Parathyroid adenoma (tissue), 2 donors: ENCODE results near the gene NFASC.

Experiments used
- H2AFZ ChIP-seq: fragments of 300-600 bp; sonication (generic); one replicate; pipeline ENCODE4 v1.7.0; 2017; ENCODE audit warnings: antibody characterized with exemption, mild to moderate bottlenecking
- H3K27ac ChIP-seq: fragments of 300-600 bp; sonication (generic); one replicate; pipeline ENCODE4 v1.7.0; 2017
- H3K27me3 ChIP-seq: fragments of 300-600 bp; sonication (generic); one replicate; pipeline ENCODE4 v1.7.0; 2017; ENCODE audit warnings: low read length; ENCODE audit not compliant: control insufficient read depth, insufficient read depth
- H3K36me3 ChIP-seq: fragments of 300-600 bp; sonication (generic); one replicate; pipeline ENCODE4 v1.7.0; 2017; ENCODE audit warnings: low read length; ENCODE audit not compliant: control insufficient read depth, insufficient read depth
- H3K4me1 ChIP-seq: fragments of 300-600 bp; sonication (generic); one replicate; pipeline ENCODE4 v1.7.0; 2017; ENCODE audit warnings: control low read depth
- H3K4me2 ChIP-seq: fragments of 300-600 bp; sonication (generic); one replicate; pipeline ENCODE4 v1.7.0; 2017; ENCODE audit warnings: low read length
- H3K4me3 ChIP-seq: fragments of 300-600 bp; sonication (generic); one replicate; pipeline ENCODE4 v1.7.0; 2017; ENCODE audit warnings: low read depth, low read length
- H3K79me2 ChIP-seq: fragments of 300-600 bp; sonication (generic); one replicate; pipeline ENCODE4 v1.7.0; 2017; ENCODE audit warnings: control low read depth
- H3K9ac ChIP-seq: fragments of 300-600 bp; sonication (generic); one replicate; pipeline ENCODE4 v1.7.0; 2017; ENCODE audit warnings: mild to moderate bottlenecking
- H3K9me3 ChIP-seq: fragments of 300-600 bp; sonication (generic); one replicate; pipeline ENCODE4 v1.7.0; 2017; ENCODE audit warnings: low read length; ENCODE audit not compliant: control insufficient read depth
- CTCF ChIP-seq: fragments of 300-600 bp; sonication (generic); IDR thresholded peaks from one replicate; pipeline ENCODE4 v1.7.0; 2017; ENCODE audit warnings: antibody characterized with exemption, mild to moderate bottlenecking
- donor health status: primary hyperparathyroidism.

Gene NFASC

GRCh38 chr1:204976646-204977045 lies 106.0 kb downstream of the NFASC start:
- H3K4me2 ChIP-seq = no peak overlapping the region
- H3K36me3 ChIP-seq = no peaks in the 10 kb centered on the region
- H3K27me3 ChIP-seq = no peaks in the 10 kb centered on the region
- H2AFZ ChIP-seq = no peak overlapping the region
- no peaks in the 10 kb centered on the region for H3K4me1 ChIP-seq
- H3K79me2 ChIP-seq = no peaks in the 10 kb centered on the region
- no peak for TF ChIP-seq CTCF
- no peaks in the 10 kb centered on the region for H3K9me3 ChIP-seq
- H3K9ac ChIP-seq = no peak overlapping the region
- no peak overlapping the region for H3K4me3 ChIP-seq
- no peak overlapping the region for H3K27ac ChIP-seq

- Histone ChIP-seq H3K9me3 (no peaks in the 10 kb centered on the region), H3K27ac (no peak overlapping the region), H2AFZ (no peak overlapping the region), H3K79me2 (no peaks in the 10 kb centered on the region), H3K27me3 (no peaks in the 10 kb centered on the region), H3K4me3 (no peak overlapping the region), H3K36me3 (no peaks in the 10 kb centered on the region), H3K9ac (no peak overlapping the region), H3K4me1 (no peaks in the 10 kb centered on the region), H3K4me2 (no peak overlapping the region)
- TF ChIP-seq CTCF = no peak
These were observed 106.7 kb downstream of the NFASC start for GRCh38 chr1:204977318-204977717.

- no peaks in the 10 kb centered on the region for H3K27me3 ChIP-seq
- no peak overlapping the region for H3K27ac ChIP-seq
- no peaks in the 10 kb centered on the region for H3K4me1 ChIP-seq
- no peaks in the 10 kb centered on the region for H3K9me3 ChIP-seq
- H3K4me3 ChIP-seq = no peak overlapping the region
- H3K36me3 ChIP-seq = no peaks in the 10 kb centered on the region
- no peak overlapping the region for H3K9ac ChIP-seq
- H2AFZ ChIP-seq = no peak overlapping the region
- H3K79me2 ChIP-seq = no peaks in the 10 kb centered on the region
- H3K4me2 ChIP-seq = no peak overlapping the region
- no peak for TF ChIP-seq CTCF
These were observed 108.1 kb downstream of the NFASC start for GRCh38 chr1:204978782-204979181.

GRCh38 chr1:204979306-204979705 lies 108.6 kb downstream of the NFASC start:
- Histone ChIP-seq H3K4me2 (no peak overlapping the region), H3K27ac (no peak overlapping the region), H3K36me3 (no peaks in the 10 kb centered on the region), H3K9ac (no peak overlapping the region), H3K4me1 (no peaks in the 10 kb centered on the region), H3K9me3 (no peaks in the 10 kb centered on the region), H2AFZ (no peak overlapping the region), H3K27me3 (no peaks in the 10 kb centered on the region), H3K4me3 (no peak overlapping the region), H3K79me2 (no peaks in the 10 kb centered on the region)
- no peak for TF ChIP-seq CTCF

- Histone ChIP-seq H3K36me3 (no peaks in the 10 kb centered on the region), H3K4me1 (no peaks in the 10 kb centered on the region)
These were observed 109.4 kb downstream of the NFASC start for GRCh38 chr1:204979891-204980649.

More at GRCh38 chr1:204979891-204980649, 109.4 kb downstream of the NFASC start:
- H3K9ac ChIP-seq = no peak overlapping the region
- H2AFZ ChIP-seq = no peak overlapping the region
- no peak overlapping the region for H3K27ac ChIP-seq
- no peak overlapping the region for H3K4me2 ChIP-seq
- no peak overlapping the region for H3K4me3 ChIP-seq
- no peaks in the 10 kb centered on the region for H3K79me2 ChIP-seq
- no peak for TF ChIP-seq CTCF
- H3K27me3 ChIP-seq = no peaks in the 10 kb centered on the region
- H3K9me3 ChIP-seq = no peaks in the 10 kb centered on the region
